Caco-2 (cell line): ENCODE data around the gene XRCC2. TPM values are rescaled to one million over a fixed set of nuclear protein-coding genes. Genes with fewer than 3 reads are reported as not detected.
"Not testable (repeated sequence)": the region's sequence is repeated elsewhere in the genome, so short reads cannot be mapped to it uniquely, and the experiment has no call there.

Experiments
- BruUV-seq: library from RNA; stranded (reverse); fragments of 400-500 nt; replicated peaks from 2 replicates; lab custom pipeline; 2021; lab: Mats Ljungman, UMichigan
- CTCF ChIA-PET: fragments of 300-600 bp; sonication (Branson Sonifier 250); formaldehyde crosslinking; loops from one replicate; lab custom pipeline; 2022; ENCODE audit warnings: antibody characterized with exemption; lab: Charles Lee
- POLR2A ChIA-PET: fragments of 300-600 bp; sonication (Branson Sonifier 250); formaldehyde crosslinking; loops from one replicate; lab custom pipeline; 2022; ENCODE audit warnings: antibody characterized with exemption; lab: Charles Lee
- DNase-seq, 2 experiments: peaks; one replicate each; pipeline versions ENCODE4 v3.0.0 to v3.0.0-alpha.2; 2020 to 2022
- H3K27me3 ChIP-seq: replicated peaks from 2 replicates; pipeline ENCODE4 v1.6.0; 2011; ENCODE audit warnings: low read length; ENCODE audit not compliant: control insufficient read depth, insufficient read depth
- H3K36me3 ChIP-seq: 2 replicates; pipeline ENCODE4 v1.5.1; 2011; ENCODE audit warnings: low read length; ENCODE audit not compliant: control insufficient read depth, insufficient read depth
- H3K4me1 ChIP-seq: fragments of 250-450 bp; sonication (Bioruptor Pico); 2 replicates; pipeline ENCODE4 v1.5.1; 2020; ENCODE audit warnings: mild to moderate bottlenecking
- H3K4me3 ChIP-seq: 2 replicates; pipeline ENCODE4 v1.5.1; 2011; ENCODE audit warnings: low read depth, mild to moderate bottlenecking, control low read depth, low read length
- H3K9me3 ChIP-seq: fragments of 250-450 bp; sonication (Bioruptor Pico); 2 replicates; pipeline ENCODE4 v1.5.1; 2020; ENCODE audit warnings: mild to moderate bottlenecking, moderate library complexity
- H3K27ac Mint-ChIP-seq: one replicate; pipeline ENCODE4 v1.8.0; 2022; ENCODE audit warnings: mixed read lengths; ENCODE audit not compliant: unreplicated experiment
- H3K27me3 Mint-ChIP-seq: one replicate; pipeline ENCODE4 v1.8.0; 2022; ENCODE audit warnings: mixed read lengths; ENCODE audit not compliant: insufficient read depth, unreplicated experiment
- H3K36me3 Mint-ChIP-seq: one replicate; pipeline ENCODE4 v1.8.0; 2022; ENCODE audit warnings: mild to moderate bottlenecking, mixed read lengths; ENCODE audit not compliant: insufficient read depth, unreplicated experiment
- H3K4me1 Mint-ChIP-seq: one replicate; pipeline ENCODE4 v1.8.0; 2022; ENCODE audit warnings: low read depth, mixed read lengths; ENCODE audit not compliant: unreplicated experiment
- H3K4me3 Mint-ChIP-seq: one replicate; pipeline ENCODE4 v1.8.0; 2022; ENCODE audit warnings: mild to moderate bottlenecking, moderate library complexity, mixed read lengths; ENCODE audit not compliant: unreplicated experiment
- H3K9me3 Mint-ChIP-seq: one replicate; pipeline ENCODE4 v1.8.0; 2022; ENCODE audit warnings: mixed read lengths; ENCODE audit not compliant: unreplicated experiment
- CTCF ChIP-seq, 2 experiments: fragments of 200-600 bp in 1 of 2; IDR thresholded peaks; 1 replicate in 1 of 2; 2 replicates in 1 of 2; pipeline versions ENCODE4 v1.5.1 to v1.8.0; 2011 to 2022; ENCODE audit warnings: antibody characterized with exemption in 1 of 2, control low read depth in 1 of 2, inconsistent platforms in 1 of 2, low read depth in 1 of 2, low read length in 1 of 2, mild to moderate bottlenecking in 1 of 2, moderate library complexity in 1 of 2; ENCODE audit not compliant: insufficient read depth in 1 of 2, severe bottlenecking in 1 of 2, unreplicated experiment in 1 of 2
- intact Hi-C: fragments of 100-400 bp; cut with micrococcal nuclease; formaldehyde crosslinking; loops from one replicate; pipeline ENCODE4 v1.10.0; 2022; ENCODE audit not compliant: unreplicated experiment
- total RNA-seq: library from RNA; stranded (reverse); gene quantifications from 2 replicates; pipeline ENCODE4 v1.2.3, GENCODE V29; 2022

The XRCC2 gene
- total RNA-seq, 1 experiment from 2014 or later: 18.5 TPM

GRCh38 chr7:152649220-152649619 is 26.7 kb downstream of the XRCC2 start:
- no peaks in the 10 kb centered on the region for H3K27me3 ChIP-seq
- POLR2A ChIA-PET: no interaction called here
- Mint-ChIP-seq H3K4me3 (no peak overlapping the region), H3K36me3 (peaks cover 54% of the 10 kb centered on the region), H3K9me3 (no peaks in the 10 kb centered on the region), H3K27ac (no peak overlapping the region), H3K4me1 (no peaks in the 10 kb centered on the region), H3K27me3 (no peaks in the 10 kb centered on the region)
- no peak for TF ChIP-seq CTCF (IDR thresholded peaks at IDR 0.05; ENCODE audit: insufficient read depth in 1 of 2, low read depth in 1 of 2, low read length in 1 of 2, severe bottlenecking in 1 of 2, unreplicated experiment in 1 of 2)
- H3K9me3 ChIP-seq: no peaks in the 10 kb centered on the region
- no peak overlapping the region for H3K4me3 ChIP-seq
- CTCF ChIA-PET: no interaction called here
- intact Hi-C loops: no loop called here
- H3K36me3 ChIP-seq: no peaks in the 10 kb centered on the region; the same call in 1 of the 2 replicates
- BruUV-seq: no TSS peak
- DNase-seq: no peak
- no peaks in the 10 kb centered on the region for H3K4me1 ChIP-seq

GRCh38 chr7:152647009-152647408 is 28.9 kb downstream of the XRCC2 start:
- peaks cover 43% of the 10 kb centered on the region for H3K36me3 Mint-ChIP-seq
- no peaks in the 10 kb centered on the region for H3K27me3 Mint-ChIP-seq

GRCh38 chr7:152646579-152646978 is 29.4 kb downstream of the XRCC2 start:
- H3K9me3 ChIP-seq, H3K27ac Mint-ChIP-seq, H3K4me1 ChIP-seq, H3K27me3 Mint-ChIP-seq, intact Hi-C loops, CTCF ChIA-PET, POLR2A ChIA-PET, H3K4me3 ChIP-seq, H3K27me3 ChIP-seq, H3K4me3 Mint-ChIP-seq, H3K4me1 Mint-ChIP-seq, H3K9me3 Mint-ChIP-seq, H3K36me3 ChIP-seq, BruUV-seq, DNase-seq: not testable (repeated sequence)
- peaks cover 43% of the 10 kb centered on the region for H3K36me3 Mint-ChIP-seq

More at GRCh38 chr7:152647009-152647408, 28.9 kb downstream of the XRCC2 start:
- Histone ChIP-seq H3K9me3 (no peaks in the 10 kb centered on the region), H3K4me1 (no peaks in the 10 kb centered on the region), H3K36me3 (no peaks in the 10 kb centered on the region; the same call in 1 of the 2 replicates), H3K27me3 (no peaks in the 10 kb centered on the region), H3K4me3 (no peak overlapping the region)
- CTCF ChIA-PET: no interaction called here
- H3K9me3 Mint-ChIP-seq: no peaks in the 10 kb centered on the region
- POLR2A ChIA-PET: no interaction called here
- TSS peak; percentile 17 for BruUV-seq
- TF ChIP-seq CTCF (IDR thresholded peaks at IDR 0.05; ENCODE audit: insufficient read depth in 1 of 2, low read depth in 1 of 2, low read length in 1 of 2, severe bottlenecking in 1 of 2, unreplicated experiment in 1 of 2): no peak
- H3K4me3 Mint-ChIP-seq: no peak overlapping the region
- DNase-seq: no peak
- no peak overlapping the region for H3K27ac Mint-ChIP-seq
- no peaks in the 10 kb centered on the region for H3K4me1 Mint-ChIP-seq
- intact Hi-C loops: no loop called here
